Ovary (tissue), 9 donors: ENCODE data around the gene GRIPAP1. TPM values are rescaled to one million over a fixed set of nuclear protein-coding genes. Genes with fewer than 3 reads are reported as not detected.

Source experiments
- DNase-seq, 5 donors: peaks; one replicate each; pipeline ENCODE4 v3.0.0-alpha.2; 2019 to 2020
- H3K27ac ChIP-seq, 2 donors: fragments of 200-600 bp; one replicate each; pipeline versions ENCODE4 v1.5.1 to v1.8.0; 2019 to 2022
- H3K27me3 ChIP-seq: fragments of 200-600 bp; one replicate; pipeline ENCODE4 v1.8.0; 2022
- H3K36me3 ChIP-seq: fragments of 200-600 bp; sonication (generic); one replicate; pipeline ENCODE4 v1.5.1; 2019
- H3K4me1 ChIP-seq: one replicate; pipeline ENCODE4 v1.8.1; 2013; ENCODE audit warnings: mild to moderate bottlenecking, moderate library complexity; ENCODE audit not compliant: insufficient read depth
- H3K4me3 ChIP-seq: fragments of 200-600 bp; sonication (generic); one replicate; pipeline ENCODE4 v1.5.1; 2017
- H3K9me3 ChIP-seq, 2 donors: fragments of 200-600 bp in 1 of 2; sonication (generic) in 1 of 2; one replicate each; pipeline versions ENCODE4 v1.5.1 to v1.8.1; 2013 to 2019; ENCODE audit warnings: mild to moderate bottlenecking in 1 of 2, moderate library complexity in 1 of 2
- CTCF ChIP-seq, 3 donors: fragments of 450-650 bp in 2 of 3; fragments of 200-600 bp in 1 of 3; IDR thresholded peaks; one replicate each; pipeline versions ENCODE4 v1.5.1 to v1.8.0; 2016 to 2022; ENCODE audit warnings: antibody characterized with exemption in 3 of 3, mild to moderate bottlenecking in 1 of 3
- EP300 ChIP-seq: sonication (generic); formaldehyde crosslinking; IDR thresholded peaks from one replicate; pipeline ENCODE4 v1.6.1; 2017; ENCODE audit warnings: antibody characterized with exemption
- POLR2A ChIP-seq: fragments of 450-650 bp; IDR thresholded peaks from one replicate; pipeline ENCODE4 v1.6.1; 2017; ENCODE audit warnings: antibody characterized with exemption, mild to moderate bottlenecking, moderate library complexity
- WGBS, 3 donors: extraction: QIAGEN DNeasy Blood & Tissue Kit in 1 of 3; methylation state at CpG; one replicate each; pipeline versions ENCODE4 v1.1.5 to v1.1.7; 2013 to 2017; 5-methylcytosine and 5-hydroxymethylcytosine counted together
- intact Hi-C, 4 donors: fragments of 100-400 bp; cut with DNase I; formaldehyde crosslinking; loops; one replicate each; pipeline versions ENCODE4 v1.11.0 to v1.15.1; 2022 to 2023
- polyA plus RNA-seq, 2 donors: library from polyadenylated mRNA; stranded (reverse); fragments of 200-250 nt in 1 of 2; fragments of 350-450 nt in 1 of 2; fragmentation: Illumina TruSeq in 1 of 2; extraction: RNeasy Lipid Tissue Mini Kit (QIAGEN cat#74804) in 1 of 2; gene quantifications; one replicate each; pipeline ENCODE4 v1.2.3, GENCODE V29; 2013 to 2014
- total RNA-seq, 7 donors: library from RNA; depleted of rRNA in 2 of 7; stranded (reverse); fragments of >200 nt in 2 of 7; fragmentation: NEBNext Ultra II Directional in 3 of 7; extraction: Animal tissue kit (Norgen Biotek cat#: 25700) in 3 of 7; gene quantifications; one replicate each; pipeline versions ENCODE4 v1.1.0 to v1.2.4, GENCODE V29; 2016 to 2023
- donor health status: DM: no; HTN: no; CAD: no; lungs with moderate emphysema.
- donor health status: DM: no; HTN: no; CAD: no.
- donor health status: Bipolar disorder and iron deficiency.
- donor health status: DM: yes; HTN: yes; CAD: no.
- donor health status: DM: no; HTN: no; CAD: no.
- donor health status: DM: yes; HTN: yes; CAD: no.

GRIPAP1 gene
- total and polyA plus RNA-seq, 9 donors = 20.0 to 45.0 (median 31.2) TPM

GRCh38 chrX:49030283-49030682 is 28.2 kb upstream of the GRIPAP1 start:
- 43 to 45% (median 44%) methylated on average over 6 of the region's 6 CpGs for WGBS, 3 donors

DNA sequence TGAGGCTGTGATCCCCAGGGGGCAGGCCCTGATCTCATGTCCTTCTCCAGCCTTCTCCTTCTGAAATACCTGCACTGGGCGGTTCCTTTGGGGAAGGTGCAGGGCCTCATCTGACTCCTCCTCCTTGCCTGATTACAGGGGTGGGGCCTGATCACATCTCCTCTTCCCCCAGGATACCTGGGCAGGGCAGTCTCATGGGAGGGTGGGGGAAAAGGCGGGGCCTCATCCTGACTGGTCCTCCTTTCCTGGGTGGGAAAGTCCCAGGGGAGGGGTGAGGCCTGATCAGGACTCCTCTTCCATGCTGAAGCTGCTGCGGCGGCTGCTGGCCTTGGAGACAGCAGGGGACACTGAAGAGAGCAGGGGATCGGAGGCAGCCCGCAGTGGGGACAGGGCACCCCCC is 27.8 kb upstream of the GRIPAP1 start:
- TF ChIP-seq EP300 = no peak
- TF ChIP-seq POLR2A = no peak
- TF ChIP-seq CTCF (IDR thresholded peaks at IDR 0.05) = no peak
- Histone ChIP-seq H3K27me3 (no peaks in the 10 kb centered on the region), H3K36me3 (no peaks in the 10 kb centered on the region), H3K4me1 (peaks cover 2% of the 10 kb centered on the region), H3K9me3 (no peaks in the 10 kb centered on the region), H3K4me3 (no peak overlapping the region), H3K27ac (no peak overlapping the region)
- intact Hi-C loops = no loop called here
- WGBS, 3 donors = 63 to 83% (median 71%) methylated on average over 5 to 6 of the region's 6 CpGs
- DNase-seq = no peak

More at GRCh38 chrX:49030283-49030682, 28.2 kb upstream of the GRIPAP1 start:
- no peak for TF ChIP-seq EP300
- no peak for TF ChIP-seq POLR2A
- TF ChIP-seq CTCF (IDR thresholded peaks at IDR 0.05) = no peak
- H3K4me3 ChIP-seq = no peak overlapping the region
- H3K36me3 ChIP-seq = no peaks in the 10 kb centered on the region
- H3K9me3 ChIP-seq = no peaks in the 10 kb centered on the region
- H3K27ac ChIP-seq = no peak overlapping the region
- no peaks in the 10 kb centered on the region for H3K27me3 ChIP-seq
- no peak for DNase-seq
- peaks cover 2% of the 10 kb centered on the region for H3K4me1 ChIP-seq
- intact Hi-C loops = no loop called here

DNA sequence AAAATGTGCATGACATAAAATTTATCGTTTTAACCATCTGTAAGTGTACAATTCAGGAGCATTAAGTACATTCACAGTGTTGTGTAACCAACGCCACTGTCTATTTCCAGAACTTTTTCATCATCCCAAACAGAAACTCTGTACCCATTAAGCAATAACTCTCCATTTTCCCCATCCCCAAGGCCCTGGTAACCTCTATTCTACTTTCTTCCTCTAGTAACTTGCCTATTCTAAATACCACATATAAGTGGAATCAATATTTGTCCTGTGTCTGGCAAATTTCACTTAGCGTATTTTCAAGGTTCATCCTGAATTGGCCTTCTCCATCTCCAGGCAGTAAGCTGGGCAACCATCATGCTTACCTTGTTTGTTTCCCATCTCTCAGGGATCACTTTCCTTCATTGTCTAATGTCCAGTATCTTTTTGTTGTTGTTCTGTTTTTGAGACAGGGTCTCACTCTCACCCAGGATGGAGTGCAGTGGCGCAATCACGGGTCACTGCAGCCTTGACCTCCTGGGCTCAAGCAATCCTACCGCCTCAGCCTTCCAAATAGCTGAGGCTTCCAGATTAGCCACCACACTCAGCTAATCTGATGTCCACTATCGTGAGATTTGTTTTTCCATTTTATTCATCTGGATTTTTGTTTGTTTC is 17.7 kb upstream of the GRIPAP1 start:
- no peaks in the 10 kb centered on the region for H3K27me3 ChIP-seq
- intact Hi-C loops = no loop called here
- H3K36me3 ChIP-seq = no peaks in the 10 kb centered on the region
- no peak for DNase-seq
- H3K4me1 ChIP-seq = no peaks in the 10 kb centered on the region
- WGBS, 3 donors = 70 to 79% (median 75%) methylated on average over 7 of the region's 7 CpGs
- no peak overlapping the region for H3K4me3 ChIP-seq
- no peak overlapping the region for H3K27ac ChIP-seq
- TF ChIP-seq CTCF (IDR thresholded peaks at IDR 0.05) = no peak
- TF ChIP-seq POLR2A = no peak
- TF ChIP-seq EP300 = no peak
- no peaks in the 10 kb centered on the region for H3K9me3 ChIP-seq

DNA sequence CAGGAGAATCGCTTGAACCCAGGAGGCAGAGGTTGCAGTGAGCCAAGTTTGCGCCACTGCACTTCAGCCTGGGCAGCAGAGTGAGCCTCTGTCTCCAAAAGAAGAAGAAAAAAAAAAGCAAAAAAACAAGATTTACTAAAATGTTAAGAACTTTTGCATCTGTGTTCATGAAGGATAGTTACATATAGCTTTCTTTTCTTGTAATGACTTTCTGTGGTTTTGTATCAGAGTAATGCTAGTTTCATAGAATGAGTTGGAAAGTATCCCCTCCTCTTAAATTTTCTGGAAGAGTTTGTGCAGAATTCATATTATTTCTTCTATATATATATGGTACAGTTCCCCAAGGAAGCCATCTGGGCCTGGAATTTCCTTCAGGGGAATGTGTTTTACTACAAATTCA is 17.0 kb upstream of the GRIPAP1 start:
- Histone ChIP-seq H3K36me3 (no peaks in the 10 kb centered on the region), H3K4me1 (no peaks in the 10 kb centered on the region), H3K27me3 (no peaks in the 10 kb centered on the region), H3K27ac (no peak overlapping the region), H3K4me3 (no peak overlapping the region), H3K9me3 (no peaks in the 10 kb centered on the region)
- WGBS, 3 donors = 80 to 92% (median 85%) methylated on average over 2 of the region's 2 CpGs
- intact Hi-C loops = no loop called here
- DNase-seq = no peak
- no peak for TF ChIP-seq CTCF (IDR thresholded peaks at IDR 0.05)
- TF ChIP-seq EP300 = no peak
- no peak for TF ChIP-seq POLR2A
